CD14-positive monocyte (primary cell): ENCODE results near the gene CDS2. TPM values are rescaled to one million over a fixed set of nuclear protein-coding genes. Genes with fewer than 3 reads are reported as not detected.

Source experiments
- DNase-seq, 3 donors: peaks; one replicate each; pipeline ENCODE4 v3.0.0-alpha.2; 2011 to 2022
- H2AFZ ChIP-seq: 2 replicates; pipeline ENCODE4 v1.6.0; 2012; ENCODE audit warnings: mild to moderate bottlenecking, low read depth, low read length, inconsistent platforms; ENCODE audit not compliant: insufficient read depth, poor library complexity, severe bottlenecking
- H3K27ac ChIP-seq, 2 donors: 1 replicate in 1 of 2; 2 replicates in 1 of 2; pipeline ENCODE4 v1.5.1; 2012 to 2013; ENCODE audit warnings: low read length in 2 of 2, control low read depth in 1 of 2, inconsistent platforms in 1 of 2, low read depth in 1 of 2, mild to moderate bottlenecking in 1 of 2
- H3K27me3 ChIP-seq, 2 donors: one replicate each; pipeline versions ENCODE4 v1.6.0 to v1.6.1; 2011 to 2013; ENCODE audit warnings: low read length in 2 of 2; ENCODE audit not compliant: control insufficient read depth in 2 of 2, insufficient read depth in 2 of 2
- H3K36me3 ChIP-seq, 2 donors: replicated peaks in 1 of 2; 1 replicate in 1 of 2; 2 replicates in 1 of 2; pipeline versions ENCODE4 v1.5.1 to v1.6.1; 2012 to 2013; ENCODE audit warnings: low read length in 2 of 2, control low read depth in 1 of 2, inconsistent platforms in 1 of 2, mild to moderate bottlenecking in 1 of 2; ENCODE audit not compliant: insufficient read depth in 2 of 2, control insufficient read depth in 1 of 2
- H3K4me1 ChIP-seq, 2 donors: 1 replicate in 1 of 2; 2 replicates in 1 of 2; pipeline versions ENCODE4 v1.5.1 to v1.6.1; 2012 to 2013; ENCODE audit warnings: low read length in 2 of 2, control low read depth in 1 of 2, inconsistent platforms in 1 of 2, mild to moderate bottlenecking in 1 of 2, moderate library complexity in 1 of 2; ENCODE audit not compliant: insufficient read depth in 2 of 2, control insufficient read depth in 1 of 2
- H3K4me2 ChIP-seq: replicated peaks from 2 replicates; pipeline ENCODE3; 2012; ENCODE audit warnings: low read length, moderate library complexity, mild to moderate bottlenecking; ENCODE audit not compliant: poor library complexity, severe bottlenecking; ENCODE audit errors: extremely low read depth
- H3K4me3 ChIP-seq, 3 experiments: fragments of 200-600 bp in 1 of 3; sonication (generic) in 1 of 3; replicated peaks in 1 of 3; 1 replicate in 2 of 3; 2 replicates in 1 of 3; pipeline ENCODE4 v1.5.1; 2011 to 2013; ENCODE audit warnings: low read length in 3 of 3, mild to moderate bottlenecking in 3 of 3, control low read depth in 2 of 3, low read depth in 2 of 3, inconsistent platforms in 1 of 3, moderate library complexity in 1 of 3
- H3K79me2 ChIP-seq: 2 replicates; pipeline ENCODE4 v1.6.0; 2012; ENCODE audit warnings: mild to moderate bottlenecking, control low read depth, inconsistent platforms, low read length, moderate library complexity; ENCODE audit not compliant: insufficient read depth
- H3K9ac ChIP-seq: 2 replicates; pipeline ENCODE4 v1.6.0; 2017; ENCODE audit warnings: low read length, mild to moderate bottlenecking; ENCODE audit not compliant: insufficient read depth, poor library complexity, severe bottlenecking
- H3K9me3 ChIP-seq, 2 donors: replicated peaks in 1 of 2; 1 replicate in 1 of 2; 2 replicates in 1 of 2; pipeline versions ENCODE4 v1.5.1 to v1.6.1; 2012 to 2013; ENCODE audit warnings: low read length in 2 of 2, control low read depth in 1 of 2; ENCODE audit not compliant: control insufficient read depth in 1 of 2, insufficient read depth in 1 of 2
- H4K20me1 ChIP-seq: 2 replicates; pipeline ENCODE4 v1.6.0; 2012; ENCODE audit warnings: mild to moderate bottlenecking, low read length, control low read depth, moderate library complexity; ENCODE audit not compliant: insufficient read depth
- H3K27ac Mint-ChIP-seq, 7 donors: one replicate each; pipeline ENCODE4 v1.8.0; 2020; ENCODE audit warnings: mild to moderate bottlenecking in 7 of 7, mixed read lengths in 7 of 7, moderate library complexity in 6 of 7, inconsistent platforms in 2 of 7
- H3K27me3 Mint-ChIP-seq, 3 donors: one replicate each; pipeline ENCODE4 v1.8.0; 2021 to 2022; ENCODE audit warnings: low read depth in 3 of 3, mild to moderate bottlenecking in 3 of 3, mixed read lengths in 3 of 3, moderate library complexity in 3 of 3, inconsistent platforms in 1 of 3
- H3K36me3 Mint-ChIP-seq, 2 donors: one replicate each; pipeline ENCODE4 v1.8.0; 2020; ENCODE audit warnings: mixed read lengths in 2 of 2, inconsistent platforms in 1 of 2, mild to moderate bottlenecking in 1 of 2
- H3K4me1 Mint-ChIP-seq: one replicate; pipeline ENCODE4 v1.8.0; 2020; ENCODE audit warnings: mild to moderate bottlenecking, mixed read lengths
- H3K4me3 Mint-ChIP-seq, 2 donors: one replicate each; pipeline ENCODE4 v1.8.0; 2020; ENCODE audit warnings: mild to moderate bottlenecking in 2 of 2, mixed read lengths in 2 of 2, moderate library complexity in 1 of 2
- H3K9me3 Mint-ChIP-seq, 7 donors: one replicate each; pipeline ENCODE4 v1.8.0; 2020 to 2022; ENCODE audit warnings: mixed read lengths in 7 of 7, mild to moderate bottlenecking in 6 of 7, moderate library complexity in 6 of 7, inconsistent platforms in 2 of 7
- WGBS: methylation state at CpG from one replicate; pipeline ENCODE4 v1.1.5; 2013; ENCODE audit warnings: missing lambda C conversion rate; ENCODE audit not compliant: insufficient coverage; 5-methylcytosine and 5-hydroxymethylcytosine counted together
- intact Hi-C, 2 donors: fragments of 100-400 bp; cut with micrococcal nuclease; formaldehyde crosslinking; loops; one replicate each; pipeline versions ENCODE4 v1.15.0 to v1.15.1; 2023
- polyA plus RNA-seq, 3 donors: library from polyadenylated mRNA; depleted of rRNA in 1 of 3; unstranded in 2 of 3; stranded (reverse) in 1 of 3; fragments of 300-500 nt in 2 of 3; fragments of >200 nt in 1 of 3; fragmentation: Illumina TruSeq in 2 of 3; gene quantifications; 1 replicate in 2 of 3; 2 replicates in 1 of 3; pipeline ENCODE4 v1.2.3, GENCODE V29; 2012 to 2021
- TF ChIP-seq, protein P1 (sequence below): fragments of 200-600 bp; IDR thresholded peaks from one replicate; pipeline ENCODE4 v1.8.0; 2022; ENCODE audit warnings: antibody characterized with exemption, mild to moderate bottlenecking

Gene CDS2
- polyA plus RNA-seq, 3 donors: 28.6 to 62.6 (median 54.4) TPM

DNA sequence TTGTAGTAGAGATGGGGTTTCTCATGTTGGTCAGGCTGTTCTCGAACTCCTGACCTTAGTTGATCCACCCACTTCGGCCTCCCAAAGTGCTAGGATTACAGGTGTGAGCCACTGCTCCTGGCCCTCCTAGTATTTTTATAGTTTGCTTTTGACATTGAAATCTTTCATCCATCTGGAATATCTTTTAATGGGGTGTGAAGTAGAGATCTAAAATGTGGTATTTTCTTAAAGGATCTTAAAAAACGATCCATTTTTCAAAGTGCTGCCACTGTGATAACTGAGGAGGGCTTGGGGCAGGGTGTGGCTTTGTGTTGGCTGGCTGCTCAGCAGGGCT is 23.1 kb downstream of the CDS2 start:
- H3K36me3 ChIP-seq: peaks cover 4 to 10% of the 10 kb centered on the region in 2 donors
- Mint-ChIP-seq H3K27ac (no peak overlapping the region), H3K4me3 (no peak overlapping the region), H3K9me3 (no peaks in the 10 kb centered on the region), H3K27me3 (peaks cover 0 to 2% (median 0%) of the 10 kb centered on the region in 3 donors), H3K36me3 (peaks cover 11 to 45% of the 10 kb centered on the region in 2 donors), H3K4me1 (peaks cover 51% of the 10 kb centered on the region)
- no peak overlapping the region for H3K9ac ChIP-seq
- H3K9me3 ChIP-seq: no peaks in the 10 kb centered on the region
- H3K4me2 ChIP-seq: no peak overlapping the region
- H3K79me2 ChIP-seq: peaks cover 99% of the 10 kb centered on the region
- no peak overlapping the region for H3K4me3 ChIP-seq
- H3K4me1 ChIP-seq: peaks cover 43 to 57% of the 10 kb centered on the region in 2 donors
- 100% methylated on average over 2 of the region's 3 CpGs for WGBS
- H4K20me1 ChIP-seq: peaks cover 52% of the 10 kb centered on the region
- TF ChIP-seq, protein P1, sequence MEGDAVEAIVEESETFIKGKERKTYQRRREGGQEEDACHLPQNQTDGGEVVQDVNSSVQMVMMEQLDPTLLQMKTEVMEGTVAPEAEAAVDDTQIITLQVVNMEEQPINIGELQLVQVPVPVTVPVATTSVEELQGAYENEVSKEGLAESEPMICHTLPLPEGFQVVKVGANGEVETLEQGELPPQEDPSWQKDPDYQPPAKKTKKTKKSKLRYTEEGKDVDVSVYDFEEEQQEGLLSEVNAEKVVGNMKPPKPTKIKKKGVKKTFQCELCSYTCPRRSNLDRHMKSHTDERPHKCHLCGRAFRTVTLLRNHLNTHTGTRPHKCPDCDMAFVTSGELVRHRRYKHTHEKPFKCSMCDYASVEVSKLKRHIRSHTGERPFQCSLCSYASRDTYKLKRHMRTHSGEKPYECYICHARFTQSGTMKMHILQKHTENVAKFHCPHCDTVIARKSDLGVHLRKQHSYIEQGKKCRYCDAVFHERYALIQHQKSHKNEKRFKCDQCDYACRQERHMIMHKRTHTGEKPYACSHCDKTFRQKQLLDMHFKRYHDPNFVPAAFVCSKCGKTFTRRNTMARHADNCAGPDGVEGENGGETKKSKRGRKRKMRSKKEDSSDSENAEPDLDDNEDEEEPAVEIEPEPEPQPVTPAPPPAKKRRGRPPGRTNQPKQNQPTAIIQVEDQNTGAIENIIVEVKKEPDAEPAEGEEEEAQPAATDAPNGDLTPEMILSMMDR: no peak
- peak overlapping the region in 1 of 2 donors; percentile 36 for H3K27ac ChIP-seq
- no peak overlapping the region for H2AFZ ChIP-seq
- no peak for DNase-seq
- intact Hi-C loops: no loop called here
- H3K27me3 ChIP-seq: no peaks in the 10 kb centered on the region

DNA sequence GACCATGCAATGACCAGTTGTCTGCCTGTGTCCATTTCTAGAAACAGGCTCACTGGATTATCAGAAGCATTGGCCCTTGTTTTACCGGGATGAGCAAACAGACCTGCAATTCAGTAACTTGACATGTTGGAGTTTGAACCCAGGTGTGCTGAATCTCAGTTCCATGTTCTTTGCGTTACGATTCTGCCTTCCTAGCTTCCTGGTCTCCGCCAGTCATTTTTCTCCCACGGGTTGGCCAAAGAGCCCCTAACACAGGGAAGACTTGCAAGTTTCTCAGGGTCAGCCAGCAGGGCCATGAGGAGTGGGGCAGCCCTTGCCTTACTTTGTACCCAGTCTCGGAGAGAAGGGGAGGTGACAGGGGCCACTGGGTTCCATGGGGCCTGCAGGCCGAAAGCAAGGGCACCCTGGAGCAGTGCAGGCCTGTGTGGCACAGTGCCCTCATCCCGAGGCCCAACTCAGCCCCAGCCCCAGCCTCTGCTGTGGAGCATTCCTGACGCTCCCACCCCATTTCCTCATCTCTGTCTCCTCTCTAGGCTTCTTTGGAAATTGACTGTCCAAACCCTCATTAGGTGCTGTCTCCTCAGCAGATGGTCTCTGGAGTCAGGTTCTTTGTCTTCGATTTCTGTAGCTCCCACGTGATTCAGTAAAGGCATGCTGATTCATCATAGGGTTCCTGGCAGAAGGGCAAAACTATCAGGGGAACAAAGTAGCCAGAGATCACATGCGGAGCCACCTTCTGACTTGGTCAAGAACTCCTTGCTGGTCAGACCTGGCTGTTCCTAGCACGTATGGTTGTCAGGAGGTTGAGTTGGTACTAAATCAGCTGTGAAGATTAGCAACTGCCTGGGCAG is 23.6 kb downstream of the CDS2 start:
- H3K4me3 ChIP-seq: no peak overlapping the region
- H3K4me1 ChIP-seq: peaks cover 38 to 52% of the 10 kb centered on the region in 2 donors
- Mint-ChIP-seq H3K27ac (peak overlapping the region in 5 of 7 donors; percentile 51 to 86 (median 70)), H3K4me3 (no peak overlapping the region), H3K36me3 (peaks cover 11 to 43% of the 10 kb centered on the region in 2 donors), H3K9me3 (no peaks in the 10 kb centered on the region), H3K4me1 (peaks cover 47% of the 10 kb centered on the region), H3K27me3 (peaks cover 0 to 2% (median 0%) of the 10 kb centered on the region in 3 donors)
- no peak overlapping the region for H2AFZ ChIP-seq
- peaks cover 58% of the 10 kb centered on the region for H4K20me1 ChIP-seq
- peak overlapping the region; percentile 4 to 36 for H3K27ac ChIP-seq
- H3K36me3 ChIP-seq: peaks cover 4 to 10% of the 10 kb centered on the region in 2 donors
- peaks cover 100% of the 10 kb centered on the region for H3K79me2 ChIP-seq
- no peaks in the 10 kb centered on the region for H3K9me3 ChIP-seq
- 84% methylated on average over 13 of the region's 13 CpGs for WGBS
- intact Hi-C loops: no loop called here
- no peak overlapping the region for H3K4me2 ChIP-seq
- DNase-seq: no peak
- TF ChIP-seq, protein P1: no peak
- H3K9ac ChIP-seq: no peak overlapping the region
- no peaks in the 10 kb centered on the region for H3K27me3 ChIP-seq
